AG04449 (cell line): ENCODE results near the gene GJD3.

Experiments used
- CTCF ChIA-PET: fragments of 350-600 bp; formaldehyde crosslinking; extraction: SDS; loops from one replicate; lab custom pipeline; 2021; ENCODE audit warnings: antibody characterized with exemption; lab: Yijun Ruan, JAX
- POLR2A ChIA-PET: fragments of 400-600, 350-600 bp; formaldehyde crosslinking; extraction: SDS; loops from one replicate; lab custom pipeline; 2020; ENCODE audit warnings: antibody characterized with exemption, inconsistent platforms; lab: Yijun Ruan, JAX
- DNase-seq: peaks from one replicate; pipeline ENCODE4 v3.0.0-alpha.2; 2010; ENCODE audit warnings: low read depth, low spot score
- H3K4me3 ChIP-seq: 2 replicates; pipeline ENCODE4 v1.5.1; 2011; ENCODE audit warnings: low read depth, mild to moderate bottlenecking, control low read depth, low read length
- CTCF ChIP-seq: IDR thresholded peaks from one replicate; pipeline ENCODE4 v1.5.1; 2011; ENCODE audit warnings: mild to moderate bottlenecking, moderate library complexity, low read length, control low read depth, inconsistent platforms; ENCODE audit not compliant: insufficient read depth; ENCODE audit errors: missing control alignments

Gene GJD3

GRCh38 chr17:40362696-40363110 is 1.8 kb downstream of the GJD3 start:
- peak overlapping the region; percentile 59 for H3K4me3 ChIP-seq
- POLR2A ChIA-PET, result interaction anchor here (0.6 kb wide), 2 partner anchors 11 to 166 kb away, joined by 3 read pairs; no protein-coding TSS in a partner anchor
- no peak for DNase-seq
- CTCF ChIA-PET, result interaction anchor here (0.7 to 23.6 kb wide), 19 partner anchors 8 to 1303 kb away, joined by 3 to 649 read pairs (median 5); partner anchors contain the start of genes RARA and TOP2A
- peak; percentile 92 for TF ChIP-seq CTCF

GRCh38 chr17:40361925-40362695 is 2.4 kb downstream of the GJD3 start:
- TF ChIP-seq CTCF, result no peak
- H3K4me3 ChIP-seq, result peak overlapping the region; percentile 59
- ChIA-PET CTCF (interaction anchor here (0.7 to 23.6 kb wide), 25 partner anchors 8 to 1306 kb away, joined by 3 to 649 read pairs (median 5); partner anchors contain the start of genes RARA and TOP2A), POLR2A (interaction anchor here (0.6 kb wide), 2 partner anchors 11 to 166 kb away, joined by 3 read pairs; no protein-coding TSS in a partner anchor)
- no peak for DNase-seq

- TF ChIP-seq CTCF, result no peak
- no peak for DNase-seq
- CTCF ChIA-PET, result interaction anchor here (0.8 to 23.6 kb wide), 16 partner anchors 10 to 1306 kb away, joined by 3 to 649 read pairs (median 6); partner anchors contain the start of genes RARA and TOP2A
- POLR2A ChIA-PET, result no interaction called here
- H3K4me3 ChIP-seq, result no peak overlapping the region
These were observed 3.2 kb downstream of the GJD3 start for GRCh38 chr17:40361063-40361924.

DNA sequence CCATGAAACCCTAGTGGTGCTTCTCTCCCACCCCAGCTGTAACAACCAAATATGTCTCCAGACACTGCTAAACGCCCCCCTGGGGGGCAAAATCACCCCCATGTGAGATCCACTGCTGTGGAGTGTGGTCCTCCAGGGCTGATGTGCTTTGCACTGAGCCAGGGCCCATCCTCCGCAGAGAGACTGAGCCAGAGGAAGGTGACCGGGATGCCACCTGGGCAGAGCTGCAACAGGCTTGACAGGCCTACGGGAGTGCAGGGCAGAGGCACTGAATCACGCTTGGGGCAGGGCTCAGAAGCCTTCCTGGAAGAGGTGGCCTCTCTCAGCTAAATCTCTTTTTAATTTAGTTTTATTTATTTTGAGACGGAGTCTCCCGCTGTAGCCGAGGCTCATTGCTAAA is 4.4 kb downstream of the GJD3 start:
- no peak for DNase-seq
- ChIA-PET CTCF (interaction anchor here (1.1 to 23.6 kb wide), 5 partner anchors 8 to 197 kb away, joined by 3 to 649 read pairs (median 213); partner anchors contain the start of gene RARA), POLR2A (no interaction called here)
- no peak overlapping the region for H3K4me3 ChIP-seq
- no peak for TF ChIP-seq CTCF

DNA sequence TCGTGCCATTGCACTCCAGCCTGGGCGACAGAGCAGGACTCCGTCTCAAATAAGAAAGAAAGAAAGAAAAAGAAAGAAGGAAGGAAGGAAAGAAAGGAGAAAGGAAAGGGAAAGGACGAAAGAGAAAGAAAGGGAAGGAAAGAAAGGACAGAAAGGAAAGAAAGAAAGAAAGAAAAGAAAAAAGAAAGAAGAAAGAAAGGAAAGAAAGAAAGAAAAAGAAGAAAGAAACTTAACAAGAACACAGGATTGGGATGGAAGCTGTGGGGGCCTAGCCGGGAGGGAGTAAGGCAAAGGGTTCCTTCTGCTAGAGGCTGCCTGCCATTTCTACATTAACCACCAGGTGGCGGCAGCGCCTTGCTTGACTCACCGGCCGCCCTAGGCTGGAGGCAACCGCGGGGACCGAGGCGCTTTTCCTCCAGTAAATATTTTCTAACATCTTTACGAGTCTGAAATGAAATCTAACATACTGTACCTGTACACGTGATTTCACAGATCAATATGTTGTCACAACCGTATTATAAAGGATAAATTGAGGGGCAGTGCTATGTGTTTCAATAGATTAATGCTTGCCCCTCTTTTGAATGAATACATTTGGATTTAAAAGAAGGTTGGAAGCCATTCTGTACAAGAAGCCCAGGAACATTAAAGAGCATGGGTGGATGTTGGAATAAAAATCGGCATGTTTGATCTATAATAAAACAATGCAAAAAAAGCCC is 6.1 kb downstream of the GJD3 start:
- CTCF ChIA-PET, result interaction anchor here (0.7 to 23.6 kb wide), 20 partner anchors 7 to 1308 kb away, joined by 3 to 649 read pairs (median 11); partner anchors contain the start of genes RARA and TOP2A

More for the DNA sequence above, 6.1 kb downstream of the GJD3 start:
- TF ChIP-seq CTCF, result peak; percentile 93
- H3K4me3 ChIP-seq, result no peak overlapping the region
- POLR2A ChIA-PET, result interaction anchor here (1.2 kb wide), 1 partner anchor 51 kb away, joined by 4 read pairs; no protein-coding TSS in a partner anchor
- no peak for DNase-seq
